HAP-1 (cell line): Measurements from ENCODE around the gene RAB33B.

Source experiments
- DNase-seq, 2 experiments: peaks; one replicate each; pipeline ENCODE4 v3.0.0-alpha.2; 2016 to 2020; ENCODE audit warnings: low spot score in 2 of 2
- H3K27me3 ChIP-seq: fragments of 250-450 bp; sonication (Bioruptor Pico); 2 replicates; pipeline ENCODE4 v1.5.1; 2020; ENCODE audit warnings: low read depth, mild to moderate bottlenecking, moderate library complexity
- H3K36me3 ChIP-seq: fragments of 250-450 bp; sonication (Bioruptor Pico); replicated peaks from 2 replicates; pipeline ENCODE4 v1.5.1; 2020; ENCODE audit warnings: mild to moderate bottlenecking
- H3K4me1 ChIP-seq: fragments of 250-450 bp; sonication (Bioruptor Pico); 2 replicates; pipeline ENCODE4 v1.5.1; 2020; ENCODE audit warnings: mild to moderate bottlenecking
- H3K4me3 ChIP-seq: fragments of 250-450 bp; sonication (Bioruptor Pico); 2 replicates; pipeline ENCODE4 v1.5.1; 2020; ENCODE audit warnings: mild to moderate bottlenecking, moderate library complexity
- H3K9me3 ChIP-seq: fragments of 250-450 bp; sonication (Bioruptor Pico); 2 replicates; pipeline ENCODE4 v1.5.1; 2020; ENCODE audit warnings: mild to moderate bottlenecking, moderate library complexity
- in situ Hi-C: fragments of 300-500 bp; cut with MboI; formaldehyde crosslinking; loops from 3 replicates; pipeline ENCODE4 v1.14.3; 2020; ENCODE audit warnings: low sequenced_read_pairs, inconsistent platforms, mixed read lengths

The RAB33B gene

DNA sequence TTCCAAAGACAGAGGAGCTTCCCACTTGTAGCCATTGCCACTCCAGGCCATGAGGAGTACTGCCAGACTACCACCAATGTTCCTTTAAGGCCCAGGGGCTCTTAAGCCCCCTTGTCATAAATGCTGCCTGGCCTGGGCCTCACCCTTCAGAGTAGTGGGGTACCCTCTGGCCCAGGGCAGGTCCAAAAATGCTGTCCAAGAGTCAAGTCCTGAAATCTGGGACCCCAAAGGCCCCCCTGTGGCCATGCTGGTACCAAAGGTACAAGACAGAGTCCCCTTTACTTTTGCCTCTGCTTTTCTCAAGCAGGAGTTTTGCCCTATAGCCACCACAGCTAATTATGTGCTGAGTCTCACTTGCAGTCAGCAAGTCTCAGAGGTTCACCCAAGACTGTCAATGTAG is 16.4 kb downstream of the RAB33B start:
- Histone ChIP-seq H3K36me3 (peaks cover 9% of the 10 kb centered on the region), H3K4me1 (no peaks in the 10 kb centered on the region), H3K4me3 (no peak overlapping the region), H3K27me3 (no peaks in the 10 kb centered on the region), H3K9me3 (peaks cover 7% of the 10 kb centered on the region; the same call in 1 of the 2 replicates)
- DNase-seq, result no peak
- in situ Hi-C loops, result no loop called here

- in situ Hi-C loops, result no loop called here
- H3K9me3 ChIP-seq, result peaks cover 7% of the 10 kb centered on the region; the same call in 1 of the 2 replicates
- peaks cover 9% of the 10 kb centered on the region for H3K36me3 ChIP-seq
- no peak for DNase-seq
- no peaks in the 10 kb centered on the region for H3K4me1 ChIP-seq
- no peak overlapping the region for H3K4me3 ChIP-seq
- no peaks in the 10 kb centered on the region for H3K27me3 ChIP-seq
These were observed 17.2 kb downstream of the RAB33B start for GRCh38 chr4:139470997-139471665.

DNA sequence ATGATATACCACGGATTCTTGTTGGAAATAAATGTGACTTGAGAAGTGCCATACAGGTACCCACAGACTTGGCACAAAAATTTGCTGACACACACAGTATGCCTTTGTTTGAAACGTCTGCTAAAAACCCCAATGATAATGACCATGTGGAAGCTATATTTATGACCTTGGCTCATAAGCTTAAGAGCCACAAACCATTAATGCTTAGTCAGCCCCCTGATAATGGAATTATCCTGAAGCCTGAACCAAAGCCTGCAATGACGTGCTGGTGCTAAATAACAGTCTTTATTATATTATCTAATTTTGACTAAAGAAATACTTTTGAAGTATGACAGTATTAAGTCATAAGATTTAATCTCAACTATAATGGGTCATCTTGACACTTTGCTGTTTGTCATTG is 18.9 kb downstream of the RAB33B start:
- H3K27me3 ChIP-seq, result no peaks in the 10 kb centered on the region
- in situ Hi-C loops, result no loop called here
- H3K9me3 ChIP-seq, result peaks cover 7% of the 10 kb centered on the region; the same call in 1 of the 2 replicates
- H3K4me3 ChIP-seq, result no peak overlapping the region
- peaks cover 9% of the 10 kb centered on the region for H3K36me3 ChIP-seq
- DNase-seq, result no peak
- no peaks in the 10 kb centered on the region for H3K4me1 ChIP-seq

- Histone ChIP-seq H3K27me3 (no peaks in the 10 kb centered on the region), H3K4me1 (no peaks in the 10 kb centered on the region), H3K4me3 (no peak overlapping the region), H3K9me3 (no peaks in the 10 kb centered on the region), H3K36me3 (peaks cover 9% of the 10 kb centered on the region)
- DNase-seq, result no peak
- in situ Hi-C loops, result no loop called here
These were observed 22.4 kb downstream of the RAB33B start for GRCh38 chr4:139476363-139476762.

GRCh38 chr4:139481465-139481864 is 27.5 kb downstream of the RAB33B start:
- H3K27me3 ChIP-seq, result no peaks in the 10 kb centered on the region
- no peaks in the 10 kb centered on the region for H3K36me3 ChIP-seq
- no peak overlapping the region for H3K4me3 ChIP-seq
- no peak for DNase-seq
- in situ Hi-C loops, result no loop called here
- H3K9me3 ChIP-seq, result no peaks in the 10 kb centered on the region
- H3K4me1 ChIP-seq, result no peaks in the 10 kb centered on the region

DNA sequence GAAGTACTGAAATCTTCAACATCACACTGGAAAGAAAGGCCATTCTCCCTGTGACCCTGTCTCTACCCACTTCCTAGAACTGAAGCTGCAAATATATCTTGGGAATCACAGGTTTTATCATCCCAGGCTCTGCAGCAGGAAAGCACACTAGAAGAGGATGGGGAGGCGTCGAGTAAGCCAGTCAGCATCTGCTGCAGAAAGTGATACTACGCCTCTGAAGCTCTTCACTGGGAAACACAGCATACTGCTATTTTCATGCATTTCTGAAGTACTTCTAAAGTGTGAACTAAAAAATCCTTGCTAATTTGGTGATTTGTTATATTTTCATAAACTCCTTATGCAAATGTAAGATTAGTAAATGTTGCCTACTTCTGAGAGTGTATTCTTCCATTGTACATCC is 29.1 kb downstream of the RAB33B start:
- Histone ChIP-seq H3K27me3 (no peaks in the 10 kb centered on the region), H3K36me3 (no peaks in the 10 kb centered on the region), H3K4me3 (no peak overlapping the region), H3K9me3 (no peaks in the 10 kb centered on the region), H3K4me1 (no peaks in the 10 kb centered on the region)
- in situ Hi-C loops, result no loop called here
- no peak for DNase-seq

DNA sequence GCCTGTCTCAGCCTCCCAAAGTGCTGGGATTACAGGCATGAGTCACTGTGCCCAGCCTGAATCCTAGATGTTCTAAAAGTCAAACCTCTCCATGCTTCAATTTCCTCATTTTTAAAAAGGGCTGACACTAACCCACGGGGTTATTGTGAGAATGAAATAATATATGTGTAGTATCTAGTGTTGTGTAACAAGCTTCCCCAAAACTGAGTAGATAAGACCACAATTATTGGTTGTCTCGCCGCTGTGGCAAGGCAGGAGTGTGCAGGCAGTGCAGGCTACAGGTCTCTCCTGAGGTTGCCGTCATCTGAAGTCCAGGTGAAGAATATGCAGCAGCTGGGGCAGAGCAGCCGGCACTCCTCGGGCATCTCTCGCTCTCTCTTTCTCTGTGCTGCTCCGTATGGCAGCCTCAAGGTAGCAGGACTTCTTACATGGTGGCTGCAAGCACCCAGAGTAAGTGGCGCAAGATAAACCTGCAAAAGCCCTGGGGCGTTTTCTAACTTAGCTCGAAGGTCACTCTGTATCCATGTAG is 30.9 kb downstream of the RAB33B start:
- Histone ChIP-seq H3K9me3 (no peaks in the 10 kb centered on the region), H3K4me3 (no peak overlapping the region), H3K4me1 (no peaks in the 10 kb centered on the region), H3K36me3 (no peaks in the 10 kb centered on the region), H3K27me3 (no peaks in the 10 kb centered on the region)
- no peak for DNase-seq
- in situ Hi-C loops, result no loop called here

DNA sequence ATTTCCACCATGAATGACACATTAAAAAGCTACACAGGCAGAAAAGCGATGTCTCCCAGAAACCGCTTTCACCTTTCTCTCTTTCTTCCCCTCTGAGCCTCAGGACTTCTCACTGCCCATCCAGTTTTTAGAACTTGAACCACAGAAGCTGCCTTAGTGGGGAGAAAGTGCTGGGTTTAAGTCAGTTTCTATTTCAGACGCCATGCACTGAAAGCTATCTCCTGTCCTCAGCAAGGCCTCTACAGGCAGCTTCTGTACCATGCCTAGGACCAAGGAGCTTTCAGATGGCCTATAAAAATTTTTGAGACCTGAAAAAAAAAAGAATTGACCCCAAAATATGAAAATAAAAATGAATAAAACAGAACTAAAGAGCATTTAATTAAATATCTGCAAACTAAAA is 34.5 kb downstream of the RAB33B start:
- H3K4me1 ChIP-seq, result no peaks in the 10 kb centered on the region
- H3K27me3 ChIP-seq, result no peaks in the 10 kb centered on the region
- no peaks in the 10 kb centered on the region for H3K9me3 ChIP-seq
- in situ Hi-C loops, result no loop called here
- no peak overlapping the region for H3K4me3 ChIP-seq
- DNase-seq, result no peak
- H3K36me3 ChIP-seq, result no peaks in the 10 kb centered on the region

DNA sequence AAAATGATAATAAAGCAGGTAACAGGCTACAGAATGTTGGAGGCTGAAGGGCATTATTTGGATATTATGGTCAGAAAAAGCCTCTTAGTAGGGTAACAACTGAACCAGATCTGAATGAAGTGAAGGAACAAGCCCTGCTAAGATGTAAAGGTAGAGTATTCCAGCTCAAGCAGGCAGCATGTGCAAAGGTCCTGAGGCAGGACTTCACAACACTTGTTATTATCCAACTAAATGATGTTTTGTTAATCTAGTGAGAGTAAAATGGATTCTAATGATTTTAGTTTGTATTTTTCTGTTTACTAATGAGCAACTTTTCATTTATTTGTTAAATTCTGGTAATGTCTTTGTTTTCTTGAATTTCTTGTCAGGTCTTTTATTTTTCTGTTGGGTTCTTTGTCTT is 35.7 kb downstream of the RAB33B start:
- Histone ChIP-seq H3K9me3 (no peaks in the 10 kb centered on the region), H3K36me3 (no peaks in the 10 kb centered on the region), H3K4me1 (no peaks in the 10 kb centered on the region), H3K4me3 (no peak overlapping the region), H3K27me3 (no peaks in the 10 kb centered on the region)
- DNase-seq, result no peak
- in situ Hi-C loops, result loop anchor here (10.0 kb wide), 1 partner anchor 165 kb away; no protein-coding TSS in a partner anchor

DNA sequence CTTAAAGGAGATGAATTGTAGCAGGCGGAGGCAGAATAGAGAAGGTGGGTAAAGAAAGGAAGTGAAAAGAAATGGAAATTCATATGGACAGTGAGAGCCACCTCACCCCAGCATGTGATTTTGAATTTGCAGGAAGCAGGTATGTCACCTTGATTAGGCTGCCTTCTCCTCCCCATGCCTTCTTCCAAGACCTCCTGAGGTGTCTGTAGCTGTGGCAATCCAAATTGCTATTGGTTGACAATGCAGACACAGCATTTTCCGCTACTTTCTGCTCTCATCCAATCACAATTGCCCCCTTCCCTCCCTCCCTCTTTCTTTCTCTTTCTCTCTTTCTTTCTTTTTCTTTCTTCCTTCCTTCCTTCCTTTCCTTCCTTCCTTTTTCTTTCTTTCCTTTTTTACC is 38.5 kb downstream of the RAB33B start:
- no peaks in the 10 kb centered on the region for H3K9me3 ChIP-seq
- H3K27me3 ChIP-seq, result no peaks in the 10 kb centered on the region
- no peak overlapping the region for H3K4me3 ChIP-seq
- in situ Hi-C loops, result loop anchor here (10.0 kb wide), 1 partner anchor 162 kb away; no protein-coding TSS in a partner anchor
- H3K4me1 ChIP-seq, result no peaks in the 10 kb centered on the region
- no peaks in the 10 kb centered on the region for H3K36me3 ChIP-seq
- DNase-seq, result no peak

DNA sequence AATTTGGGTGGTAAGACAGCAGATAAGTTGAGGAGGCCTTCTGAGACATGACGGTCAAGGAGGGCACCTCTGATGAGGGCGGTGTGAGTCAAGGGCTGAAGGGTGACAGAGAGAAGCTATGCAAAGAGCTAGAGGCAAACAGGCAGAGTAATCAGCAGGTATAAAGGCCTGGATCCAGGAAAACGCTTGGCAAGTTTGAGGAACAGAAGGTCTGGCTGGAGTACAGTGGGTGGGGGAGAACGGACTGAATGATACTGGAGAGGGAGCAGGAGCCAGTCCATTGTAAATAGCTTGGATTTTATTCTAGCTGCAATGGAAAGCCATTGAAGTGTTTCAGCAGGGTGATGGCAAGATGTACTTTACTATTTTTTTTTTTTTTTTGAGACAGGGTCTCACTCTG is 39.3 kb downstream of the RAB33B start:
- Histone ChIP-seq H3K4me1 (no peaks in the 10 kb centered on the region), H3K36me3 (no peaks in the 10 kb centered on the region), H3K4me3 (no peak overlapping the region), H3K9me3 (no peaks in the 10 kb centered on the region), H3K27me3 (no peaks in the 10 kb centered on the region)
- in situ Hi-C loops, result loop anchor here (10.0 kb wide), 1 partner anchor 162 kb away; no protein-coding TSS in a partner anchor
- no peak for DNase-seq

DNA sequence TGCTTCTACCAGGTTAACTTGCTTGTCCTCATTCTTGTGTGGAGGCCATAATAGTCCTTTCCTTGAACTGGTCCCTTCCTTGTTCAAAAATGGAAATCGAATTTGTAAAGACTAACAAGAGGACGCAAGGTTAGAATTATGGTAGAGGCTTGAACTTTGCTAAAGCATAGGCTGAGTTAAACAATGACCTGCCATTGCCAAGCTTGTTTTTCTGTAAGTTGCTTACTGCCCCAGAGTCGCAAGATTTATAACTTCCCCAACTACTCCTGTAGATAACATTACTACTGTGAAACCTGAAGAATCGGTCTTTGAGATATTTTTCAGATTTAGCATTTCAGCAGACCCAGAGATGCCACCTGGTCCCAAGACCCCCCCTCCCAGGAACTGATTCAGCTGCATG is 45.3 kb downstream of the RAB33B start:
- DNase-seq, result no peak
- Histone ChIP-seq H3K4me3 (no peak overlapping the region), H3K4me1 (no peaks in the 10 kb centered on the region), H3K27me3 (no peaks in the 10 kb centered on the region), H3K36me3 (no peaks in the 10 kb centered on the region), H3K9me3 (no peaks in the 10 kb centered on the region)
- in situ Hi-C loops, result loop anchor here (10.0 kb wide), 1 partner anchor 156 kb away; no protein-coding TSS in a partner anchor

DNA sequence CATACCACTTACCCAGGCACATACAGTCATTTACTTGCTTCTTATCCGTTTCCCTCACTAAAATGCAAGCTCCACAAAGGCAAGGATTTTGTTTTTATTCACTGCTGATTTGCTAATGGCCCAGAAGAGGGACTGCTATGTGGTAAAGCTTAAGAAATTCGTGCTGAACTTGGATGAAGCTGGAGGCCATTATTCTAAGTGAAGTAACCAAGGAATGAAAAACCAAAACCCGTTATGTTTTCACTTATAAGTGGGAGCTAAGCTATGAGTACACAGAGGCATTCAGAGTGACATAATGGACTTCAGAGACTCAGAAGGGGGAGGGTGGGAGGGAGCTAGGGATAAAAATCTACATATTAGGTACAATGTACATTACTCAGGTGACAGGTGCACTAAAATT is 47.2 kb downstream of the RAB33B start:
- DNase-seq, result no peak
- Histone ChIP-seq H3K27me3 (no peaks in the 10 kb centered on the region), H3K4me3 (no peak overlapping the region), H3K36me3 (peaks cover 6% of the 10 kb centered on the region; the same call in 1 of the 2 replicates), H3K9me3 (no peaks in the 10 kb centered on the region), H3K4me1 (no peaks in the 10 kb centered on the region)
- in situ Hi-C loops, result no loop called here

- no peak overlapping the region for H3K4me3 ChIP-seq
- H3K27me3 ChIP-seq, result no peaks in the 10 kb centered on the region
- no peaks in the 10 kb centered on the region for H3K4me1 ChIP-seq
- in situ Hi-C loops, result no loop called here
- H3K9me3 ChIP-seq, result no peaks in the 10 kb centered on the region
- DNase-seq, result no peak
- H3K36me3 ChIP-seq, result peaks cover 7% of the 10 kb centered on the region; the same call in 1 of the 2 replicates
These were observed 47.6 kb downstream of the RAB33B start for GRCh38 chr4:139501527-139501926.
